ENCODE data around the gene ZC3HAV1. TPM values are rescaled to one million over a fixed set of nuclear protein-coding genes. Genes with fewer than 3 reads are reported as not detected.

The ZC3HAV1 gene
- total and polyA plus RNA-seq, 9 of the 15 experiments (the other 6 are each of a cell fraction or from before 2014, with no cell fraction given) = 11.9 to 40.5 (median 23.9) TPM

DNA sequence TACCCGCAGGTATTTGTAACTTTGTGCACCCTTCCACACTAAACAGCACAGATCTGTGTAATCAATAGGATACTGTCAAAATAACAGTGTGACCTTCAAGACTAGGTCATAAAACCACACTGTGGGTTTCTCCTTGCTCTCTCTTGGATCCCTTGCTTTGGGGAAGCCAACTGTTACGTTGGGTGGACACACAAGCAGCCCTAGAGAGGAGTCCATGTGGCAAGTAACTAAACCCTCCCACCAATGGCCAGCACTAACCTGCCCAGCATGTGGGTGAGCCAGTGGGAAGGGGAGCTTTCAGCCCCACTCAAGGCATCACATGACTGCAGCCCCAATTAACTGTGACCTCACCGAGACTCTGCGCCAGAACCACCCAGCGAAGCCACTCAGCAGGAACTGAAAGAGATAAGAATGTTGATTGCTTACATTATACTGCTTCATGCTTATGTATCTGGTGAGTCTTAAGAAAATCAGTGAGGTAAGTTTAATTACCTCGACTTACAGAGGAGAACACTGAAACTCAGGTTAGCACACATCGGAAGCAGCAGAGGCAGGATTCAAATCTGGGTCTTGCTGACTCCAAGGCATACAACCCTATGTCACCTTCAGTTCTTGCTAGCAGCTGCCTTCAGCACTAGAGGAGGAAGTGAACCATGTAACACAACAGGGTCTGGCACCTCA is 9.4 kb upstream of the ZC3HAV1 start (continued):
- TF ChIP-seq BRD9 (IDR thresholded peaks at IDR 0.05; ENCODE audit: low read depth, partially characterized antibody) (no peak), SMARCE1 (IDR thresholded peaks at IDR 0.05) (peak; percentile 89), MEF2A (IDR thresholded peaks at IDR 0.05; ENCODE audit: control insufficient read depth, low read depth, low read length) (peak; percentile 86), HNRNPK (IDR thresholded peaks at IDR 0.05; ENCODE audit: low read depth, low read length, poor library complexity, severe bottlenecking) (no peak), ZNF217 (CRISPR knock-in tag; IDR thresholded peaks at IDR 0.05) (no peak), RUNX1 (IDR thresholded peaks at IDR 0.05; ENCODE audit: low read depth) (no peak), FOXJ2 (tag; IDR thresholded peaks at IDR 0.05) (peak; percentile 49; the same call in 1 of the 2 replicates), ZNF785 (CRISPR knock-in tag; IDR thresholded peaks at IDR 0.05) (no peak), ZNF644 (tag; IDR thresholded peaks at IDR 0.05; ENCODE audit: low read depth) (no peak; the same call in none of the 2 replicates), KDM1A (IDR thresholded peaks at IDR 0.05) (peak; percentile 47 to 53; a peak in 3 of 4 replicates), SMARCA5 (IDR thresholded peaks at IDR 0.05) (no peak), SP2 (IDR thresholded peaks at IDR 0.05; ENCODE audit: extremely low read depth, low read depth, low read length, poor library complexity, severe bottlenecking) (no peak)
- TF ChIP-seq, protein P1, sequence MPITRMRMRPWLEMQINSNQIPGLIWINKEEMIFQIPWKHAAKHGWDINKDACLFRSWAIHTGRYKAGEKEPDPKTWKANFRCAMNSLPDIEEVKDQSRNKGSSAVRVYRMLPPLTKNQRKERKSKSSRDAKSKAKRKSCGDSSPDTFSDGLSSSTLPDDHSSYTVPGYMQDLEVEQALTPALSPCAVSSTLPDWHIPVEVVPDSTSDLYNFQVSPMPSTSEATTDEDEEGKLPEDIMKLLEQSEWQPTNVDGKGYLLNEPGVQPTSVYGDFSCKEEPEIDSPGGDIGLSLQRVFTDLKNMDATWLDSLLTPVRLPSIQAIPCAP (CRISPR knock-in tag; IDR thresholded peaks at IDR 0.05; ENCODE audit: borderline replicate concordance) = no peak
- TF ChIP-seq, protein P2, sequence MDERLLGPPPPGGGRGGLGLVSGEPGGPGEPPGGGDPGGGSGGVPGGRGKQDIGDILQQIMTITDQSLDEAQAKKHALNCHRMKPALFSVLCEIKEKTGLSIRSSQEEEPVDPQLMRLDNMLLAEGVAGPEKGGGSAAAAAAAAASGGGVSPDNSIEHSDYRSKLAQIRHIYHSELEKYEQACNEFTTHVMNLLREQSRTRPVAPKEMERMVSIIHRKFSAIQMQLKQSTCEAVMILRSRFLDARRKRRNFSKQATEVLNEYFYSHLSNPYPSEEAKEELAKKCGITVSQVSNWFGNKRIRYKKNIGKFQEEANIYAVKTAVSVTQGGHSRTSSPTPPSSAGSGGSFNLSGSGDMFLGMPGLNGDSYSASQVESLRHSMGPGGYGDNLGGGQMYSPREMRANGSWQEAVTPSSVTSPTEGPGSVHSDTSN (CRISPR knock-in tag; IDR thresholded peaks at IDR 0.05; ENCODE audit: low read depth) = no peak
- TF ChIP-seq, protein P2 (tag; conservative IDR thresholded peaks at IDR 0.05; ENCODE audit: low read depth) = peak; percentile 51
- TF ChIP-seq, protein P3, sequence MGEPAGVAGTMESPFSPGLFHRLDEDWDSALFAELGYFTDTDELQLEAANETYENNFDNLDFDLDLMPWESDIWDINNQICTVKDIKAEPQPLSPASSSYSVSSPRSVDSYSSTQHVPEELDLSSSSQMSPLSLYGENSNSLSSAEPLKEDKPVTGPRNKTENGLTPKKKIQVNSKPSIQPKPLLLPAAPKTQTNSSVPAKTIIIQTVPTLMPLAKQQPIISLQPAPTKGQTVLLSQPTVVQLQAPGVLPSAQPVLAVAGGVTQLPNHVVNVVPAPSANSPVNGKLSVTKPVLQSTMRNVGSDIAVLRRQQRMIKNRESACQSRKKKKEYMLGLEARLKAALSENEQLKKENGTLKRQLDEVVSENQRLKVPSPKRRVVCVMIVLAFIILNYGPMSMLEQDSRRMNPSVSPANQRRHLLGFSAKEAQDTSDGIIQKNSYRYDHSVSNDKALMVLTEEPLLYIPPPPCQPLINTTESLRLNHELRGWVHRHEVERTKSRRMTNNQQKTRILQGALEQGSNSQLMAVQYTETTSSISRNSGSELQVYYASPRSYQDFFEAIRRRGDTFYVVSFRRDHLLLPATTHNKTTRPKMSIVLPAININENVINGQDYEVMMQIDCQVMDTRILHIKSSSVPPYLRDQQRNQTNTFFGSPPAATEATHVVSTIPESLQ (CRISPR knock-in tag; IDR thresholded peaks at IDR 0.05) = no peak
- TF ChIP-seq, protein P4, sequence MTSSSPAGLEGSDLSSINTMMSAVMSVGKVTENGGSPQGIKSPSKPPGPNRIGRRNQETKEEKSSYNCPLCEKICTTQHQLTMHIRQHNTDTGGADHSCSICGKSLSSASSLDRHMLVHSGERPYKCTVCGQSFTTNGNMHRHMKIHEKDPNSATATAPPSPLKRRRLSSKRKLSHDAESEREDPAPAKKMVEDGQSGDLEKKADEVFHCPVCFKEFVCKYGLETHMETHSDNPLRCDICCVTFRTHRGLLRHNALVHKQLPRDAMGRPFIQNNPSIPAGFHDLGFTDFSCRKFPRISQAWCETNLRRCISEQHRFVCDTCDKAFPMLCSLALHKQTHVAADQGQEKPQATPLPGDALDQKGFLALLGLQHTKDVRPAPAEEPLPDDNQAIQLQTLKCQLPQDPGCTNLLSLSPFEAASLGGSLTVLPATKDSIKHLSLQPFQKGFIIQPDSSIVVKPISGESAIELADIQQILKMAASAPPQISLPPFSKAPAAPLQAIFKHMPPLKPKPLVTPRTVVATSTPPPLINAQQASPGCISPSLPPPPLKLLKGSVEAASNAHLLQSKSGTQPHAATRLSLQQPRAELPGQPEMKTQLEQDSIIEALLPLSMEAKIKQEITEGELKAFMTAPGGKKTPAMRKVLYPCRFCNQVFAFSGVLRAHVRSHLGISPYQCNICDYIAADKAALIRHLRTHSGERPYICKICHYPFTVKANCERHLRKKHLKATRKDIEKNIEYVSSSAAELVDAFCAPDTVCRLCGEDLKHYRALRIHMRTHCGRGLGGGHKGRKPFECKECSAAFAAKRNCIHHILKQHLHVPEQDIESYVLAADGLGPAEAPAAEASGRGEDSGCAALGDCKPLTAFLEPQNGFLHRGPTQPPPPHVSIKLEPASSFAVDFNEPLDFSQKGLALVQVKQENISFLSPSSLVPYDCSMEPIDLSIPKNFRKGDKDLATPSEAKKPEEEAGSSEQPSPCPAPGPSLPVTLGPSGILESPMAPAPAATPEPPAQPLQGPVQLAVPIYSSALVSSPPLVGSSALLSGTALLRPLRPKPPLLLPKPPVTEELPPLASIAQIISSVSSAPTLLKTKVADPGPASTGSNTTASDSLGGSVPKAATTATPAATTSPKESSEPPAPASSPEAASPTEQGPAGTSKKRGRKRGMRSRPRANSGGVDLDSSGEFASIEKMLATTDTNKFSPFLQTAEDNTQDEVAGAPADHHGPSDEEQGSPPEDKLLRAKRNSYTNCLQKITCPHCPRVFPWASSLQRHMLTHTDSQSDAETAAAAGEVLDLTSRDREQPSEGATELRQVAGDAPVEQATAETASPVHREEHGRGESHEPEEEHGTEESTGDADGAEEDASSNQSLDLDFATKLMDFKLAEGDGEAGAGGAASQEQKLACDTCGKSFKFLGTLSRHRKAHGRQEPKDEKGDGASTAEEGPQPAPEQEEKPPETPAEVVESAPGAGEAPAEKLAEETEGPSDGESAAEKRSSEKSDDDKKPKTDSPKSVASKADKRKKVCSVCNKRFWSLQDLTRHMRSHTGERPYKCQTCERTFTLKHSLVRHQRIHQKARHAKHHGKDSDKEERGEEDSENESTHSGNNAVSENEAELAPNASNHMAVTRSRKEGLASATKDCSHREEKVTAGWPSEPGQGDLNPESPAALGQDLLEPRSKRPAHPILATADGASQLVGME (CRISPR knock-in tag; IDR thresholded peaks at IDR 0.05) = no peak

All from K562 (cell line).